ENCODE measurements around the gene C6orf163.

Gene C6orf163

GRCh38 chr6:87357479-87358196, 13.0 kb downstream of the C6orf163 start:
- DNase-seq (ENCODE audit: low spot score) = no peak

GRCh38 chr6:87364602-87365252, 20.1 kb downstream of the C6orf163 start:
- no peak for DNase-seq (ENCODE audit: low spot score)

GRCh38 chr6:87366072-87366827, 21.6 kb downstream of the C6orf163 start:
- DNase-seq (ENCODE audit: low spot score) = no peak

GRCh38 chr6:87366899-87367298, 22.3 kb downstream of the C6orf163 start:
- DNase-seq (ENCODE audit: low spot score) = no peak

- DNase-seq (ENCODE audit: low spot score) = no peak
Measured at GRCh38 chr6:87373377-87373776, 28.8 kb downstream of the C6orf163 start.

GRCh38 chr6:87375315-87375714, 30.7 kb downstream of the C6orf163 start:
- no peak for DNase-seq (ENCODE audit: low spot score)

- no peak for DNase-seq (ENCODE audit: low spot score)
Measured at GRCh38 chr6:87376643-87377042, 32.0 kb downstream of the C6orf163 start.

- DNase-seq (ENCODE audit: low spot score) = no peak
Measured at GRCh38 chr6:87378947-87379346, 34.3 kb downstream of the C6orf163 start.

- no peak for DNase-seq (ENCODE audit: low spot score)
Measured at GRCh38 chr6:87382861-87383260, 38.2 kb downstream of the C6orf163 start.

- no peak for DNase-seq (ENCODE audit: low spot score)
Measured at GRCh38 chr6:87384038-87384437, 39.4 kb downstream of the C6orf163 start.

GRCh38 chr6:87384449-87384848, 39.8 kb downstream of the C6orf163 start:
- no peak for DNase-seq (ENCODE audit: low spot score)

GRCh38 chr6:87391334-87391733, 46.7 kb downstream of the C6orf163 start:
- DNase-seq (ENCODE audit: low spot score) = peak; percentile 42

- DNase-seq (ENCODE audit: low spot score) = peak; percentile 73
Measured at GRCh38 chr6:87393026-87393622, 48.5 kb downstream of the C6orf163 start.

GRCh38 chr6:87395431-87395830, 50.8 kb downstream of the C6orf163 start:
- no peak for DNase-seq (ENCODE audit: low spot score)

- no peak for DNase-seq (ENCODE audit: low spot score)
Measured at GRCh38 chr6:87396595-87397392, 52.2 kb downstream of the C6orf163 start.

- DNase-seq (ENCODE audit: low spot score) = no peak
Measured at GRCh38 chr6:87397656-87398055, 53.0 kb downstream of the C6orf163 start.

GRCh38 chr6:87401832-87402231, 57.2 kb downstream of the C6orf163 start:
- no peak for DNase-seq (ENCODE audit: low spot score)

- peak; percentile 73 for DNase-seq (ENCODE audit: low spot score)
Measured at GRCh38 chr6:87407561-87407900, 62.9 kb downstream of the C6orf163 start.

- DNase-seq (ENCODE audit: low spot score) = peak; percentile 90
Measured at GRCh38 chr6:87407901-87408720, 63.5 kb downstream of the C6orf163 start, which contains the start of gene CFAP206. TSS of gene CFAP206 (plus strand) at chr6:87407972. CDS start at chr6:87409840, 1,868 bp downstream.

- no peak for DNase-seq (ENCODE audit: low spot score)
Measured at GRCh38 chr6:87408721-87409155, 64.1 kb downstream of the C6orf163 start.

Measured in cerebellar cortex (tissue), 1 donor.